CD4-positive, CD25-positive, alpha-beta regulatory T cell (primary cell): ENCODE measurements around the gene SKA3. TPM values are rescaled to one million over a fixed set of nuclear protein-coding genes. Genes with fewer than 3 reads are reported as not detected.
"Not testable (repeated sequence)": the region's sequence is repeated elsewhere in the genome, so short reads cannot be mapped to it uniquely, and the experiment has no call there.

Experiments
- ATAC-seq, 2 donors: fragments of 150-1000 bp; cut with Tn5 transposase; one replicate each; pipeline ENCODE4 v1.10.0; 2021; ENCODE audit warnings: low read depth in 2 of 2, moderate number of reproducible peaks in 2 of 2, moderate library complexity in 1 of 2
- DNase-seq, 3 donors: peaks; one replicate each; pipeline versions ENCODE4 v3.0.0 to v3.0.0-alpha.2; 2012 to 2022; ENCODE audit warnings: mixed read lengths in 1 of 3
- H3K27ac ChIP-seq: one replicate; pipeline ENCODE4 v1.7.0; 2013; ENCODE audit warnings: mild to moderate bottlenecking, low read length; ENCODE audit not compliant: insufficient read depth, poor library complexity, severe bottlenecking
- H3K27me3 ChIP-seq: one replicate; pipeline ENCODE4 v1.7.0; 2013; ENCODE audit warnings: low read length; ENCODE audit not compliant: control insufficient read depth, insufficient read depth
- H3K36me3 ChIP-seq: one replicate; pipeline ENCODE4 v1.7.0; 2013; ENCODE audit warnings: mild to moderate bottlenecking, low read length, moderate library complexity; ENCODE audit not compliant: control insufficient read depth, insufficient read depth
- H3K4me1 ChIP-seq: 2 replicates; pipeline ENCODE4 v1.7.0; 2013; ENCODE audit warnings: mild to moderate bottlenecking, low read length; ENCODE audit not compliant: insufficient read depth, control insufficient read depth, poor library complexity, severe bottlenecking
- H3K4me3 ChIP-seq: one replicate; pipeline ENCODE4 v1.7.0; 2013; ENCODE audit warnings: low read depth, mild to moderate bottlenecking, low read length, moderate library complexity
- H3K9me3 ChIP-seq, 2 experiments: 1 replicate in 1 of 2; 2 replicates in 1 of 2; pipeline ENCODE4 v1.7.0; 2013; ENCODE audit warnings: low read length in 2 of 2, mild to moderate bottlenecking in 1 of 2, moderate library complexity in 1 of 2; ENCODE audit not compliant: control insufficient read depth in 2 of 2
- H3K27ac Mint-ChIP-seq, 3 donors: one replicate each; pipeline ENCODE4 v1.8.0; 2020 to 2022; ENCODE audit warnings: mild to moderate bottlenecking in 3 of 3, mixed read lengths in 3 of 3, moderate library complexity in 2 of 3
- H3K27me3 Mint-ChIP-seq: one replicate; pipeline ENCODE4 v1.8.0; 2022; ENCODE audit warnings: mild to moderate bottlenecking, mixed read lengths
- H3K36me3 Mint-ChIP-seq: one replicate; pipeline ENCODE4 v1.8.0; 2020; ENCODE audit warnings: mixed read lengths
- H3K4me1 Mint-ChIP-seq, 4 donors: one replicate each; pipeline ENCODE4 v1.8.0; 2020 to 2022; ENCODE audit warnings: mixed read lengths in 4 of 4, mild to moderate bottlenecking in 1 of 4
- H3K4me3 Mint-ChIP-seq, 4 donors: one replicate each; pipeline ENCODE4 v1.8.0; 2020 to 2022; ENCODE audit warnings: mild to moderate bottlenecking in 4 of 4, mixed read lengths in 4 of 4, moderate library complexity in 3 of 4
- H3K9me3 Mint-ChIP-seq, 7 donors: one replicate each; pipeline ENCODE4 v1.8.0; 2020 to 2022; ENCODE audit warnings: mixed read lengths in 7 of 7, mild to moderate bottlenecking in 3 of 7, moderate library complexity in 2 of 7
- polyA plus RNA-seq, 4 donors: library from polyadenylated mRNA; unstranded; fragments of 300-500 nt; fragmentation: Illumina TruSeq; gene quantifications; one replicate each; pipeline ENCODE4 v1.2.3, GENCODE V29; 2021
- total RNA-seq: library from RNA; stranded (reverse); gene quantifications from one replicate; pipeline ENCODE4 v1.2.3, GENCODE V29; 2022

SKA3 gene
- total and polyA plus RNA-seq, 5 donors from 2014 or later: 0.72 to 3.0 (median 2.4) TPM

- H3K27ac Mint-ChIP-seq, H3K36me3 Mint-ChIP-seq, H3K9me3 Mint-ChIP-seq, H3K27me3 ChIP-seq, H3K4me3 ChIP-seq, H3K4me1 ChIP-seq, H3K4me3 Mint-ChIP-seq, ATAC-seq, DNase-seq, H3K36me3 ChIP-seq, H3K4me1 Mint-ChIP-seq, H3K9me3 ChIP-seq, H3K27ac ChIP-seq: not testable (repeated sequence)
- H3K27me3 Mint-ChIP-seq: peaks cover 24% of the 10 kb centered on the region
These were observed 18.4 kb upstream of the SKA3 start for GRCh38 chr13:21194756-21195155.

GRCh38 chr13:21186410-21186809 lies 10.1 kb upstream of the SKA3 start:
- DNase-seq, H3K9me3 Mint-ChIP-seq, H3K4me1 ChIP-seq, H3K27me3 Mint-ChIP-seq, ATAC-seq, H3K27ac Mint-ChIP-seq, H3K4me3 Mint-ChIP-seq, H3K27me3 ChIP-seq, H3K4me3 ChIP-seq, H3K36me3 ChIP-seq, H3K27ac ChIP-seq, H3K4me1 Mint-ChIP-seq, H3K36me3 Mint-ChIP-seq, H3K9me3 ChIP-seq: not testable (repeated sequence)

GRCh38 chr13:21181671-21182070 lies 5.3 kb upstream of the SKA3 start:
- no peaks in the 10 kb centered on the region for H3K36me3 Mint-ChIP-seq
- H3K4me3 ChIP-seq: no peak overlapping the region
- ATAC-seq (no peak), DNase-seq (no peak)
- no peaks in the 10 kb centered on the region for H3K9me3 Mint-ChIP-seq
- no peak overlapping the region for H3K4me3 Mint-ChIP-seq
- peaks cover 5 to 30% (median 16%) of the 10 kb centered on the region in 4 donors for H3K4me1 Mint-ChIP-seq
- peaks cover 12% of the 10 kb centered on the region for H3K4me1 ChIP-seq
- no peak overlapping the region for H3K27ac Mint-ChIP-seq
- no peak overlapping the region for H3K27ac ChIP-seq
- no peaks in the 10 kb centered on the region for H3K9me3 ChIP-seq
- H3K27me3 ChIP-seq: no peaks in the 10 kb centered on the region
- H3K36me3 ChIP-seq: no peaks in the 10 kb centered on the region
- peaks cover 4% of the 10 kb centered on the region for H3K27me3 Mint-ChIP-seq

- Histone ChIP-seq H3K4me1 (peaks cover 20% of the 10 kb centered on the region), H3K36me3 (no peaks in the 10 kb centered on the region), H3K27me3 (no peaks in the 10 kb centered on the region), H3K9me3 (no peaks in the 10 kb centered on the region), H3K4me3 (peak overlapping the region; percentile 95), H3K27ac (peak overlapping the region; percentile 89)
- peak overlapping the region; percentile 91 to 99 (median 97) for H3K4me3 Mint-ChIP-seq
- DNase-seq (no peak), ATAC-seq (peak; percentile 11 to 15)
- peaks cover 6 to 40% (median 24%) of the 10 kb centered on the region in 4 donors for H3K4me1 Mint-ChIP-seq
- no peaks in the 10 kb centered on the region for H3K36me3 Mint-ChIP-seq
- H3K9me3 Mint-ChIP-seq: no peaks in the 10 kb centered on the region
- H3K27me3 Mint-ChIP-seq: no peaks in the 10 kb centered on the region
- H3K27ac Mint-ChIP-seq: peak overlapping the region; percentile 81 to 97 (median 96)
These were observed 581 bp upstream of the SKA3 start for GRCh38 chr13:21176982-21177284.

GRCh38 chr13:21175656-21176214 lies 617 bp downstream of the SKA3 start:
- Histone ChIP-seq H3K27me3 (no peaks in the 10 kb centered on the region), H3K4me1 (peaks cover 20% of the 10 kb centered on the region), H3K9me3 (no peaks in the 10 kb centered on the region), H3K4me3 (peak overlapping the region; percentile 95), H3K36me3 (no peaks in the 10 kb centered on the region), H3K27ac (peak overlapping the region; percentile 89)
- Mint-ChIP-seq H3K9me3 (no peaks in the 10 kb centered on the region), H3K36me3 (no peaks in the 10 kb centered on the region), H3K27ac (peak overlapping the region in 2 of 3 donors; percentile 96 to 97), H3K4me3 (peak overlapping the region; percentile 91 to 99 (median 97)), H3K4me1 (peaks cover 6 to 37% (median 23%) of the 10 kb centered on the region in 4 donors), H3K27me3 (no peaks in the 10 kb centered on the region)
- DNase-seq: no peak
- no peak for ATAC-seq

- H3K9me3 Mint-ChIP-seq, H3K36me3 Mint-ChIP-seq, H3K9me3 ChIP-seq, H3K27me3 Mint-ChIP-seq, H3K27ac ChIP-seq, H3K36me3 ChIP-seq, H3K27ac Mint-ChIP-seq, H3K27me3 ChIP-seq, DNase-seq, H3K4me3 ChIP-seq, ATAC-seq: not testable (repeated sequence)
- peak overlapping the region in 1 of 4 donors; percentile 40 for H3K4me3 Mint-ChIP-seq
- H3K4me1 ChIP-seq: peaks cover 20% of the 10 kb centered on the region
- peaks cover 5 to 29% (median 16%) of the 10 kb centered on the region in 4 donors for H3K4me1 Mint-ChIP-seq
These were observed 2.6 kb downstream of the SKA3 start for GRCh38 chr13:21173767-21174166.

GRCh38 chr13:21171420-21171819 lies 4.9 kb downstream of the SKA3 start:
- DNase-seq (no peak), ATAC-seq (no peak)
- Mint-ChIP-seq H3K4me1 (peaks cover 0 to 12% (median 6%) of the 10 kb centered on the region in 4 donors), H3K9me3 (peaks cover 0 to 1% (median 0%) of the 10 kb centered on the region in 7 donors), H3K27me3 (no peaks in the 10 kb centered on the region), H3K36me3 (no peaks in the 10 kb centered on the region), H3K4me3 (no peak overlapping the region), H3K27ac (no peak overlapping the region)
- no peaks in the 10 kb centered on the region for H3K36me3 ChIP-seq
- no peak overlapping the region for H3K4me3 ChIP-seq
- peaks cover 7% of the 10 kb centered on the region for H3K4me1 ChIP-seq
- H3K9me3 ChIP-seq: no peaks in the 10 kb centered on the region
- no peak overlapping the region for H3K27ac ChIP-seq
- H3K27me3 ChIP-seq: no peaks in the 10 kb centered on the region

- H3K4me3 ChIP-seq, H3K36me3 Mint-ChIP-seq, H3K27ac Mint-ChIP-seq, H3K27me3 ChIP-seq, ATAC-seq, H3K9me3 ChIP-seq, H3K4me1 Mint-ChIP-seq, H3K4me3 Mint-ChIP-seq, H3K27me3 Mint-ChIP-seq, H3K36me3 ChIP-seq, H3K9me3 Mint-ChIP-seq, DNase-seq, H3K27ac ChIP-seq, H3K4me1 ChIP-seq: not testable (repeated sequence)
These were observed 10.7 kb downstream of the SKA3 start for GRCh38 chr13:21165606-21166005.
